ENCODE data around the gene DHX29. TPM values are rescaled to one million over a fixed set of nuclear protein-coding genes. Genes with fewer than 3 reads are reported as not detected.

The DHX29 gene
- total RNA-seq, 3 donors from 2014 or later (not counting 1 experiment from before 2014, with no cell fraction given): 16.7 to 22.0 (median 19.3) TPM

GRCh38 chr5:55327281-55327680 lies 19.8 kb upstream of the DHX29 start:
- Histone ChIP-seq H3K9me3 (ENCODE audit: control insufficient read depth, insufficient read depth, low read length) (no peaks in the 10 kb centered on the region), H3K27me3 (ENCODE audit: control insufficient read depth, insufficient read depth, low read length) (no peaks in the 10 kb centered on the region), H3K4me1 (ENCODE audit: control insufficient read depth, insufficient read depth, low read length) (no peaks in the 10 kb centered on the region), H3K36me3 (ENCODE audit: control insufficient read depth, insufficient read depth, low read length) (peaks cover 38% of the 10 kb centered on the region), H3K27ac (ENCODE audit: low read length) (no peak overlapping the region), H3K4me3 (ENCODE audit: low read length) (no peak overlapping the region)
- Mint-ChIP-seq H3K4me1 (peaks cover 15 to 17% of the 10 kb centered on the region in 2 donors), H3K27ac (peak overlapping the region; percentile 33 to 43), H3K27me3 (ENCODE audit: low read depth in 2 of 2) (no peaks in the 10 kb centered on the region), H3K4me3 (no peak overlapping the region), H3K36me3 (peaks cover under 1% of the 10 kb centered on the region), H3K9me3 (no peaks in the 10 kb centered on the region)
- no CpG with 5 or more reads among the region's 2 CpGs for WGBS (ENCODE audit: insufficient coverage)
- no peak for TF ChIP-seq CTCF (IDR thresholded peaks at IDR 0.05)
- intact Hi-C loops (cut with micrococcal nuclease): no loop called here
- DNase-seq (no peak), ATAC-seq (no peak)

DNA sequence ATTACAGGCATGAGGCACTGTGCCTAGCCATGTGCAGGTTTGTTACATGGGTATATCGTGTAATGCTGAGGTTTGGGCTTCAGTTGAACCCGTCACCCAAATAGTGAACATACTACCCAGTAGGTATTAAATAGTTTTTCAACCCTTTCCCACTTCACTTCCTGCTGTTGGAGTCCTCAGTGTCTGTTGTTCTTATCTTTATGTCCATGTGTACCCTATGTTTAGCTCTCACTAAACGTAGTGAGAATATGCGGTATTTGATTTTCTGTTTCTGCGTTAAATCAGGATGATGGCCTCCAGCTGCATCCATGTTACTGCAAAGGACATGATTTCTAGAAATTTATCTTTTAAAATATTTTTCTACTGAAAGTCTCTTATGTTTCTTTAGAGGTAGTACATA lies 18.1 kb upstream of the DHX29 start:
- Histone ChIP-seq H3K4me3 (ENCODE audit: low read length) (no peak overlapping the region), H3K4me1 (ENCODE audit: control insufficient read depth, insufficient read depth, low read length) (no peaks in the 10 kb centered on the region), H3K27ac (ENCODE audit: low read length) (no peak overlapping the region), H3K36me3 (ENCODE audit: control insufficient read depth, insufficient read depth, low read length) (peaks cover 35% of the 10 kb centered on the region), H3K27me3 (ENCODE audit: control insufficient read depth, insufficient read depth, low read length) (no peaks in the 10 kb centered on the region), H3K9me3 (ENCODE audit: control insufficient read depth, insufficient read depth, low read length) (no peaks in the 10 kb centered on the region)
- TF ChIP-seq CTCF (IDR thresholded peaks at IDR 0.05): no peak
- Mint-ChIP-seq H3K9me3 (no peaks in the 10 kb centered on the region), H3K36me3 (no peaks in the 10 kb centered on the region), H3K27me3 (ENCODE audit: low read depth in 2 of 2) (no peaks in the 10 kb centered on the region), H3K4me1 (peaks cover 9 to 14% of the 10 kb centered on the region in 2 donors), H3K27ac (no peak overlapping the region), H3K4me3 (no peak overlapping the region)
- ATAC-seq (no peak), DNase-seq (no peak)
- intact Hi-C loops (cut with micrococcal nuclease): no loop called here
- 99% methylated on average over 5 of the region's 5 CpGs for WGBS (ENCODE audit: insufficient coverage)

DNA sequence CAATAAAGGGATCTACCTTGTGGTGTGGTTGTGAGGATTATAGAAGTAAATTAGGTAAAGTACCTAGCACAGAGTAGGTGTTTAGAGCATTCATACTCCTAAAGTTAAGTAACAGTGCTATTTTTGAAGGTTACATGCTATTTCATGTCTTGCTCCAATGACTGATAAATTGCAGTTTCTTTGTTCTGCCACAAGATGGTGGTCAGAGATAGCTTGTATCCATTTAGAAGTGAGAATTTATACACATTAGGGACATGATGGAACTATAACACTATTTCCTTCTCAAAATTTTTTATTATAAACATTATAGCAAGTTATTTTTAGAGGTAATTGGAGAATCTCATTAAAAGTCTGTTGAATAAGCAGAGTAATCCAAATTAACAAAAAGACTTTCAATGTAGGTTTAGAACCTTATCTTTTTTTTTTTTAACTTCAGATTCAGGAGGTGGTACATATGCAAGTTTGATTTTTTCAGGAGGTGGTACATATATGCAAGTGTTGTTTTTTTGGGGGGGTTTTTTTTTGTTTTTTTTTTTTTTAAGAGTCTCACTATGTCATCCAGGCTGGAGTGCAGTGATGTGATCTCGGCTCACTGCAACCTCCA lies 17.4 kb upstream of the DHX29 start:
- H3K36me3 ChIP-seq (ENCODE audit: control insufficient read depth, insufficient read depth, low read length): peaks cover 35% of the 10 kb centered on the region
- H3K4me1 Mint-ChIP-seq: peaks cover 10 to 15% of the 10 kb centered on the region in 2 donors
- H3K27ac Mint-ChIP-seq: no peak overlapping the region
- H3K4me3 ChIP-seq (ENCODE audit: low read length): no peak overlapping the region
- H3K9me3 Mint-ChIP-seq: no peaks in the 10 kb centered on the region
- peak in 1 of 2 donors; percentile 63 for DNase-seq
- H3K36me3 Mint-ChIP-seq: no peaks in the 10 kb centered on the region
- 100% methylated on average over 1 of the region's 1 CpG for WGBS (ENCODE audit: insufficient coverage)
- H3K4me3 Mint-ChIP-seq: no peak overlapping the region
- ATAC-seq: peak; percentile 56 to 74 (median 69)
- no peaks in the 10 kb centered on the region for H3K9me3 ChIP-seq (ENCODE audit: control insufficient read depth, insufficient read depth, low read length)
- intact Hi-C loops (cut with micrococcal nuclease): no loop called here
- no peaks in the 10 kb centered on the region for H3K4me1 ChIP-seq (ENCODE audit: control insufficient read depth, insufficient read depth, low read length)
- peak; percentile 35 for TF ChIP-seq CTCF (IDR thresholded peaks at IDR 0.05)
- H3K27me3 Mint-ChIP-seq (ENCODE audit: low read depth in 2 of 2): no peaks in the 10 kb centered on the region
- H3K27me3 ChIP-seq (ENCODE audit: control insufficient read depth, insufficient read depth, low read length): no peaks in the 10 kb centered on the region
- no peak overlapping the region for H3K27ac ChIP-seq (ENCODE audit: low read length)

GRCh38 chr5:55324006-55324405 lies 16.5 kb upstream of the DHX29 start:
- no peak overlapping the region for H3K27ac ChIP-seq (ENCODE audit: low read length)
- peaks cover 16 to 21% of the 10 kb centered on the region in 2 donors for H3K4me1 Mint-ChIP-seq
- H3K27me3 Mint-ChIP-seq (ENCODE audit: low read depth in 2 of 2): no peaks in the 10 kb centered on the region

More at GRCh38 chr5:55324006-55324405, 16.5 kb upstream of the DHX29 start:
- ATAC-seq (no peak), DNase-seq (no peak)
- no peak for TF ChIP-seq CTCF (IDR thresholded peaks at IDR 0.05)
- Mint-ChIP-seq H3K27ac (no peak overlapping the region), H3K4me3 (no peak overlapping the region), H3K9me3 (no peaks in the 10 kb centered on the region), H3K36me3 (no peaks in the 10 kb centered on the region)
- no peak overlapping the region for H3K4me3 ChIP-seq (ENCODE audit: low read length)
- intact Hi-C loops (cut with micrococcal nuclease): no loop called here
- no peaks in the 10 kb centered on the region for H3K4me1 ChIP-seq (ENCODE audit: control insufficient read depth, insufficient read depth, low read length)
- H3K27me3 ChIP-seq (ENCODE audit: control insufficient read depth, insufficient read depth, low read length): no peaks in the 10 kb centered on the region
- peaks cover 30% of the 10 kb centered on the region for H3K36me3 ChIP-seq (ENCODE audit: control insufficient read depth, insufficient read depth, low read length)
- no peaks in the 10 kb centered on the region for H3K9me3 ChIP-seq (ENCODE audit: control insufficient read depth, insufficient read depth, low read length)
